Transverse colon (tissue), 4 donors: ENCODE data around the gene CUL3. TPM values are rescaled to one million over a fixed set of nuclear protein-coding genes. Genes with fewer than 3 reads are reported as not detected.

ENCODE experiments used
- DNase-seq: peaks from one replicate; pipeline ENCODE4 v3.0.0-alpha.2; 2019
- H3K27ac ChIP-seq, 4 donors: fragments of 200-600 bp; sonication (generic); 2 replicates each; pipeline ENCODE4 v1.5.1; 2016 to 2018; ENCODE audit warnings: inconsistent platforms in 4 of 4
- H3K27me3 ChIP-seq: fragments of 200-600 bp; sonication (generic); 2 replicates; pipeline ENCODE4 v1.5.1; 2017; ENCODE audit warnings: inconsistent platforms
- H3K36me3 ChIP-seq, 4 donors: fragments of 200-600 bp; sonication (generic); 2 replicates each; pipeline ENCODE4 v1.5.1; 2017 to 2019; ENCODE audit warnings: inconsistent platforms in 4 of 4
- H3K4me1 ChIP-seq, 4 donors: fragments of 200-600 bp; sonication (generic); 2 replicates each; pipeline ENCODE4 v1.5.1; 2017 to 2020; ENCODE audit warnings: inconsistent platforms in 4 of 4
- H3K4me3 ChIP-seq, 4 donors: fragments of 200-600 bp; sonication (generic); 1 replicate in 1 of 4; 2 replicates in 3 of 4; pipeline versions ENCODE4 v1.5.1 to v1.6.1; 2017 to 2019; ENCODE audit warnings: inconsistent platforms in 4 of 4
- H3K9me3 ChIP-seq, 2 donors: fragments of 200-600 bp; sonication (generic); 2 replicates each; pipeline ENCODE4 v1.5.1; 2017 to 2019; ENCODE audit warnings: inconsistent platforms in 2 of 2
- EP300 ChIP-seq: sonication (generic); formaldehyde crosslinking; IDR thresholded peaks from one replicate; pipeline ENCODE4 v1.6.1; 2017; ENCODE audit warnings: antibody characterized with exemption, low read depth
- POLR2A ChIP-seq: fragments of 450-650 bp; IDR thresholded peaks from one replicate; pipeline ENCODE4 v1.6.1; 2016; ENCODE audit warnings: antibody characterized with exemption, mild to moderate bottlenecking, moderate library complexity
- POLR2AphosphoS5 ChIP-seq, 3 donors: sonication (generic); formaldehyde crosslinking; IDR thresholded peaks; one replicate each; pipeline ENCODE4 v1.6.1; 2016; ENCODE audit warnings: antibody characterized with exemption in 3 of 3
- WGBS, 2 donors: methylation state at CpG; one replicate each; pipeline ENCODE4 v1.1.5; 2018; ENCODE audit warnings: low coverage in 1 of 2; 5-methylcytosine and 5-hydroxymethylcytosine counted together
- in situ Hi-C, 4 donors: fragments of 200-750 bp; cut with MboI; loops; one replicate each; pipeline versions ENCODE4 v1.15.0 to v1.15.1; 2017; ENCODE audit warnings: low sequenced_read_pairs in 3 of 4, low pct_ligation_motif_present in 1 of 4, low pct_unique_long_range_greater_than_20kb in 1 of 4
- intact Hi-C: fragments of 100-400 bp; cut with DNase I; formaldehyde crosslinking; loops from one replicate; pipeline ENCODE4 v1.15.1; 2023; ENCODE audit warnings: low total_unique reads
- total RNA-seq, 4 donors: library from RNA; depleted of rRNA; stranded (reverse); fragments of >200 nt; gene quantifications; one replicate each; pipeline ENCODE4 v1.1.0, GENCODE V29; 2016
- TF ChIP-seq, protein P1 (sequence below), 5 experiments: fragments of 200-600 bp in 3 of 5; fragments of 450-650 bp in 2 of 5; sonication (generic) in 3 of 5; IDR thresholded peaks; 1 replicate in 2 of 5; 2 replicates in 3 of 5; pipeline ENCODE4 v1.5.1; 2016 to 2017; ENCODE audit warnings: antibody characterized with exemption in 5 of 5, inconsistent platforms in 3 of 5, mild to moderate bottlenecking in 2 of 5, moderate library complexity in 1 of 5

CUL3 gene
- total RNA-seq, 4 donors from 2014 or later: 18.5 to 104 (median 57.9) TPM

GRCh38 chr2:224448236-224448635 is 136.9 kb downstream of the CUL3 start:
- in situ Hi-C loops: no loop called here
- Histone ChIP-seq H3K4me1 (no peaks in the 10 kb centered on the region), H3K36me3 (no peaks in the 10 kb centered on the region)

DNA sequence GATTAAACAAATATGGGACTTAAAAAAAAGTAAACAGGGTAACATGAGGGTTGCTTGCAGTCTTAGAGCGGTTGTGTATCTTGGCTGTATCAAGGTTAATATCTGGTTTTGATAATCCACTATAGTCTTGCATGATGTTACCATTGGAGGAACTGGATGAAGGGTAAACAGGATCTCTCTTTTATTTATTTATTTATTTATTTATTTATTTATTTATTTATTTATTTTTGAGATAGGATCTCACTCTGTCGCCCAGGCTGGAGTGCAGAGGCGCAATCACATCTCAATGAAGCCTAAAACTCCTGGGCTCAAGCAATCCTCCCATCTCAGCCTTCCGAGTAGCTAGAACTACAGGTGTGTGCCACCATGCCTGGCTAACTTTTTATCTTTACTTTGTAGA is 140.4 kb downstream of the CUL3 start:
- no peak overlapping the region for H3K27ac ChIP-seq
- TF ChIP-seq EP300: no peak
- no peak for TF ChIP-seq POLR2A
- TF ChIP-seq, protein P1, sequence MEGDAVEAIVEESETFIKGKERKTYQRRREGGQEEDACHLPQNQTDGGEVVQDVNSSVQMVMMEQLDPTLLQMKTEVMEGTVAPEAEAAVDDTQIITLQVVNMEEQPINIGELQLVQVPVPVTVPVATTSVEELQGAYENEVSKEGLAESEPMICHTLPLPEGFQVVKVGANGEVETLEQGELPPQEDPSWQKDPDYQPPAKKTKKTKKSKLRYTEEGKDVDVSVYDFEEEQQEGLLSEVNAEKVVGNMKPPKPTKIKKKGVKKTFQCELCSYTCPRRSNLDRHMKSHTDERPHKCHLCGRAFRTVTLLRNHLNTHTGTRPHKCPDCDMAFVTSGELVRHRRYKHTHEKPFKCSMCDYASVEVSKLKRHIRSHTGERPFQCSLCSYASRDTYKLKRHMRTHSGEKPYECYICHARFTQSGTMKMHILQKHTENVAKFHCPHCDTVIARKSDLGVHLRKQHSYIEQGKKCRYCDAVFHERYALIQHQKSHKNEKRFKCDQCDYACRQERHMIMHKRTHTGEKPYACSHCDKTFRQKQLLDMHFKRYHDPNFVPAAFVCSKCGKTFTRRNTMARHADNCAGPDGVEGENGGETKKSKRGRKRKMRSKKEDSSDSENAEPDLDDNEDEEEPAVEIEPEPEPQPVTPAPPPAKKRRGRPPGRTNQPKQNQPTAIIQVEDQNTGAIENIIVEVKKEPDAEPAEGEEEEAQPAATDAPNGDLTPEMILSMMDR (IDR thresholded peaks at IDR 0.05): no peak
- no peak for TF ChIP-seq POLR2AphosphoS5 (IDR thresholded peaks at IDR 0.05)
- intact Hi-C loops: loop anchor here (10.0 kb wide), 1 partner anchor 90 kb away; no protein-coding TSS in a partner anchor
- H3K4me1 ChIP-seq: peaks cover 0 to 6% (median 2%) of the 10 kb centered on the region in 4 donors
- 95 to 96% methylated on average over 4 of the region's 4 CpGs for WGBS, 2 donors
- no peak for DNase-seq
- peaks cover 12% of the 10 kb centered on the region for H3K27me3 ChIP-seq
- in situ Hi-C loops: no loop called here
- H3K36me3 ChIP-seq: no peaks in the 10 kb centered on the region
- H3K9me3 ChIP-seq: no peaks in the 10 kb centered on the region
- H3K4me3 ChIP-seq: no peak overlapping the region

More at GRCh38 chr2:224448236-224448635, 136.9 kb downstream of the CUL3 start:
- Histone ChIP-seq H3K9me3 (no peaks in the 10 kb centered on the region), H3K4me3 (no peak overlapping the region), H3K27ac (no peak overlapping the region), H3K27me3 (no peaks in the 10 kb centered on the region)
- TF ChIP-seq POLR2AphosphoS5 (IDR thresholded peaks at IDR 0.05): no peak
- WGBS, 2 donors: 82 to 100% methylated on average over 1 of the region's 1 CpG
- DNase-seq: no peak
- intact Hi-C loops: loop anchor here (10.0 kb wide), 1 partner anchor 93 kb away; no protein-coding TSS in a partner anchor

GRCh38 chr2:224444021-224444420 is 141.1 kb downstream of the CUL3 start:
- TF ChIP-seq, protein P1 (IDR thresholded peaks at IDR 0.05): no peak
- TF ChIP-seq POLR2AphosphoS5 (IDR thresholded peaks at IDR 0.05) (no peak), EP300 (no peak), POLR2A (no peak)
- Histone ChIP-seq H3K4me3 (no peak overlapping the region), H3K36me3 (no peaks in the 10 kb centered on the region), H3K27ac (no peak overlapping the region), H3K9me3 (no peaks in the 10 kb centered on the region), H3K27me3 (peaks cover 12% of the 10 kb centered on the region), H3K4me1 (peaks cover 0 to 6% (median 2%) of the 10 kb centered on the region in 4 donors)
- DNase-seq: no peak
- intact Hi-C loops (loop anchor here (10.0 kb wide), 1 partner anchor 89 kb away; no protein-coding TSS in a partner anchor), in situ Hi-C loops (no loop called here)
- WGBS, 2 donors: 90% methylated on average over 5 of the region's 5 CpGs; no CpG with 5 or more reads in 1 of the 2 donors

DNA sequence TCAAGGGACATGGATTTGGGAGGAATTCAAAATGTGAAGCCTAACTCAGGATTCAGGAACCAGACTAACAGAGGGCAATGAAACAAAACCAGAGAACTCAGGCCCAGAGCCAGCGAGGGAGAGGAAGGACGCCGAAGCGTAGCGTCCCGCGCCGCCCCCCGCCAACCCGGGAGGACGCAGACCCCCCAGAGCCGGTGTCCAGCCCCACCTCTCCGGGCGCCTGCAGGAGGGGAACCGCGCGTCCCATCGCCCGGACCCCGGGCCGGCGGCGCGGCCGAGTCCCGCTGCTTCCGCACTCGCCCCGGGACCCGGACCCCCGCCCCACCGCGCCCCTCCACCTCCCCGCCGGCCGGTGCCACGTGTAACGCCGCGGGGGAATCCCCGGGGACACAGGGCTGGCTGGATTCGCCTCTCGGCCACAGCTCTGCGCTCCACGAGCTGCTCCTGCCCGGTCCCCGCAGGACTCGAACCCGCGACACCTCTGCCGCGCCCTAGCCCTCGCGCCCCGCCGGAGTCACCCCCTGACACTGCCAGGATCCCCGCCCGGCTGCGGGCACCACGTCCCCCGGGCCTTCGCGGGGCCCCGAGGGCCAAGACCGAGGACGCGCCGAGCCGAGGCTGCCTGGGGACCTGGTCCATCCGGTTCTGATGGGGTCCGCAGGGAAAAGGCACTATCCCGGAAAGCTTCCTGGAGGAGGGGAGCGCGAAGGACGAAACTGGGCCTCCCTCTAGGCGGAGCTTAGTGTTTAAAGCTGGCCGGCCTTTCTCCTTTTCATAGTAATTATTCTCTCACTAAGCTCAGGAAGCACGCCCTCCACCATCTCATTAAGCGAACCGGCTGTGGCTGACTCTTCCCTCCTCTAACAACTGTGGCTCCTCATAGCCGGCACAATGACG is 142.8 kb downstream of the CUL3 start:
- TF ChIP-seq, protein P1 (IDR thresholded peaks at IDR 0.05): no peak
- TF ChIP-seq POLR2A: no peak
- TF ChIP-seq EP300: no peak
- TF ChIP-seq POLR2AphosphoS5 (IDR thresholded peaks at IDR 0.05): no peak
- Histone ChIP-seq H3K4me1 (peaks cover 0 to 6% (median 2%) of the 10 kb centered on the region in 4 donors), H3K27ac (no peak overlapping the region), H3K36me3 (no peaks in the 10 kb centered on the region), H3K4me3 (peak overlapping the region; percentile 39 to 51 (median 44)), H3K27me3 (peaks cover 12% of the 10 kb centered on the region), H3K9me3 (no peaks in the 10 kb centered on the region)
- in situ Hi-C loops: no loop called here
- intact Hi-C loops: loop anchor here (10.0 kb wide), 1 partner anchor 88 kb away; no protein-coding TSS in a partner anchor
- WGBS, 2 donors: 6% methylated on average over 40 of the region's 82 CpGs; no CpG with 5 or more reads in 1 of the 2 donors
- peak; percentile 14 for DNase-seq
